AG04449 (cell line): Measurements from ENCODE around the gene DISP3.

Experiments
- CTCF ChIA-PET: fragments of 350-600 bp; formaldehyde crosslinking; extraction: SDS; loops from one replicate; lab custom pipeline; 2021; ENCODE audit warnings: antibody characterized with exemption; lab: Yijun Ruan, JAX
- POLR2A ChIA-PET: fragments of 400-600, 350-600 bp; formaldehyde crosslinking; extraction: SDS; loops from one replicate; lab custom pipeline; 2020; ENCODE audit warnings: antibody characterized with exemption, inconsistent platforms; lab: Yijun Ruan, JAX
- DNase-seq: peaks from one replicate; pipeline ENCODE4 v3.0.0-alpha.2; 2010; ENCODE audit warnings: low read depth, low spot score
- H3K4me3 ChIP-seq: 2 replicates; pipeline ENCODE4 v1.5.1; 2011; ENCODE audit warnings: low read depth, mild to moderate bottlenecking, control low read depth, low read length
- TF ChIP-seq, protein P1 (sequence below): IDR thresholded peaks from one replicate; pipeline ENCODE4 v1.5.1; 2011; ENCODE audit warnings: mild to moderate bottlenecking, moderate library complexity, low read length, control low read depth, inconsistent platforms; ENCODE audit not compliant: insufficient read depth; ENCODE audit errors: missing control alignments

DISP3 gene

DNA sequence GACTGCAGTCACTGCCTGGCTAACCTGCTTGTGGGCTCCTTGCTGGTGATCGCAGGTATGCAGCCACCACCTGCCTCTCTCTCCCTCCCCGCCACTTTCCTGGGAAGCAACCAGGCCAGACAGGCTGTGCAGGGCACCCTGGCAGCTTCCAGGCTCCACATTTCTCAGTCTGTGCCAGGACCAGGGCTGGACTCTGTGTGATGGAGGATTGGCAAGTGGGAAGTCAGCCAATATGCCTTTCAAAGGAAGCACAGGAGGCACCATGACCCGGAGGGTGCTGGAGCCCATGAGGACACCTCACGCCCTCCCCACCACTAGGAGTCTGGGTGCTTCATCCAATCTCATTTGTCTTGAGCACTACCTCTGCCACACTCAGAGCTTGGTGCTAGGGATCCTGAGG is 15.8 kb upstream of the DISP3 start:
- TF ChIP-seq, protein P1, sequence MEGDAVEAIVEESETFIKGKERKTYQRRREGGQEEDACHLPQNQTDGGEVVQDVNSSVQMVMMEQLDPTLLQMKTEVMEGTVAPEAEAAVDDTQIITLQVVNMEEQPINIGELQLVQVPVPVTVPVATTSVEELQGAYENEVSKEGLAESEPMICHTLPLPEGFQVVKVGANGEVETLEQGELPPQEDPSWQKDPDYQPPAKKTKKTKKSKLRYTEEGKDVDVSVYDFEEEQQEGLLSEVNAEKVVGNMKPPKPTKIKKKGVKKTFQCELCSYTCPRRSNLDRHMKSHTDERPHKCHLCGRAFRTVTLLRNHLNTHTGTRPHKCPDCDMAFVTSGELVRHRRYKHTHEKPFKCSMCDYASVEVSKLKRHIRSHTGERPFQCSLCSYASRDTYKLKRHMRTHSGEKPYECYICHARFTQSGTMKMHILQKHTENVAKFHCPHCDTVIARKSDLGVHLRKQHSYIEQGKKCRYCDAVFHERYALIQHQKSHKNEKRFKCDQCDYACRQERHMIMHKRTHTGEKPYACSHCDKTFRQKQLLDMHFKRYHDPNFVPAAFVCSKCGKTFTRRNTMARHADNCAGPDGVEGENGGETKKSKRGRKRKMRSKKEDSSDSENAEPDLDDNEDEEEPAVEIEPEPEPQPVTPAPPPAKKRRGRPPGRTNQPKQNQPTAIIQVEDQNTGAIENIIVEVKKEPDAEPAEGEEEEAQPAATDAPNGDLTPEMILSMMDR: no peak
- POLR2A ChIA-PET: no interaction called here
- no peak overlapping the region for H3K4me3 ChIP-seq
- CTCF ChIA-PET: no interaction called here
- no peak for DNase-seq

DNA sequence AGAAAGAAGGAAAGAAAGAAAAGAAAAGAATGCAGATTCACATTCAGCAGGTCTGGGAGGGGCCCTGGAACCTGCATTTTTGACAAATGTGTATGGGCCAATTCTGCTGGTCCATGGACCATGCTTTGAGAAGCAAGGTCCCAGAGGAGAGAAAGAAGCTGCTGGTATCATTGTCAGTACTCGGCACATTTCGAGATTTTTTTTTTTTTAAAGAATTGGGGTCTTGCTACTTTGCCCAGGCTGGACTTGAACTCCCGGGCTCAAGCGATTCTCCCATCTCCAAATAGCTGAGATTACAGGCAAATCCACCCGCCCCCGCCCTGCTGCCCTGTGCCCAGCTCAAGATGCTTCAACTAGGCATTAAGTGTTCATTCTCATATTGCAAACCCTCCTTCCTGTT is 13.6 kb upstream of the DISP3 start:
- TF ChIP-seq, protein P1: no peak
- DNase-seq: no peak
- no peak overlapping the region for H3K4me3 ChIP-seq
- CTCF ChIA-PET: no interaction called here
- POLR2A ChIA-PET: interaction anchor here (0.6 kb wide), 1 partner anchor 138 kb away, joined by 3 read pairs; no protein-coding TSS in a partner anchor

GRCh38 chr1:11466416-11466815 is 12.5 kb upstream of the DISP3 start:
- ChIA-PET CTCF (no interaction called here), POLR2A (no interaction called here)
- no peak overlapping the region for H3K4me3 ChIP-seq
- DNase-seq: no peak
- TF ChIP-seq, protein P1: no peak

DNA sequence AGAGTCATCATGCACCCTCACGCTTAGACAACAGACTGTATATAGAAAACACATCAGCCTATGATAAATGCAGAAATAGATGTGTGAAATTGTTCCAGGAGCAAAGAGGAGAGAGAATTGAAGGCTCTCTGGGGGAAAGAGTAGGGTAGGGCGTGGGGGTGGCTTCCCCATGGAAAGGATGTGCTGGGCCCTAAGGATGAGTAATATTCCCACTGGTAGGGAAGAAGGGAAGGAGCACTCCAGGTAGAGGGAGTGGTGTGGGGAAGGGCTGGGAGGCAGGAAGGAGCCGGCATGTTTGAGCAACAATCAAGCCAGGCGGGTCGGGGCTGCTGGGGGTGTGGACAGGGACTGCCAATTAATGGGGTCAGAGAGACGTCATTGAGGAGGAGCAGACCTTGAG is 10.1 kb upstream of the DISP3 start:
- TF ChIP-seq, protein P1: no peak
- ChIA-PET POLR2A (no interaction called here), CTCF (no interaction called here)
- no peak overlapping the region for H3K4me3 ChIP-seq
- no peak for DNase-seq

DNA sequence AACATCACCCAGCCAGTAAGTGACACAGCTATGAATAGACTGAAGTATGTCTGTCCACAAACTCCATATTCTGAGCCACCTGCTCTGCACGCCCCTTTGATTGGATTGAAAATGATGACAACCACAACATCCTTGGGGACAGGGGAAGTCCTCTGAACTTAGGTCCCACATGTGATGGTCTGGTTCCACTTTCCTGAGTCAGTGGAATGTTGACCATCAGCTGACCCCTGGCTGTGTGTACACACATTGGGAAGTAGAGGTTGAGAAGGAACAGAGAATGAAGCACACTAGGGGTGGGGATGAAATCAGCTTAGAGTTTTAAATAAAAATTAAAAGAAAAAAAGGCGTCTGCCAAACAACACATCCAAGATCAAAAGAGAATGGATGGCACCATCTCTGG is 8.0 kb upstream of the DISP3 start:
- TF ChIP-seq, protein P1: no peak
- CTCF ChIA-PET: no interaction called here
- POLR2A ChIA-PET: no interaction called here
- no peak overlapping the region for H3K4me3 ChIP-seq
- no peak for DNase-seq

DNA sequence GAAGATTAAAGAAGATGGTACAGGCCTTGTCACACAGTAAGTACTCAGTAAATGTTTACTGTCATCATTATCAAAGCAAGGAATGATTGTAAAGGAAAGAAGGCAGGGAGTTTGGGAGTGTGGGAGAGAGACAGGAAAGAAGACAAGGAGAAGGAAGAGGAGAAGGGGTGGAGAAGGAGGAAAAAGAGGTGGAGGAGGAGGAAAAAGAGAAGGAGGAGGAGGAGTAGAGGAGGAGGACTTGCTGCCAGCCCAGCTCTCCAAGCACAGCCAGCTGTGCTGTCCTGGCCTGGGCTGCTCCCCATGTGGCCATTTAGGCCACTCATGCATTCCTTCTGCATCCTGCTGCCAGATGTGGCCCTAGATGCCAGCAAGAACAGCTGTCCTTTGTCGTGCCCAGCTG is 7.5 kb upstream of the DISP3 start:
- no peak for DNase-seq
- ChIA-PET CTCF (no interaction called here), POLR2A (no interaction called here)
- TF ChIP-seq, protein P1: no peak
- H3K4me3 ChIP-seq: no peak overlapping the region
